Sigmoid colon (tissue), 4 donors: ENCODE measurements around the gene RGSL1.

Experiments used
- EP300 ChIP-seq, 4 donors: sonication (generic); formaldehyde crosslinking; IDR thresholded peaks; one replicate each; pipeline ENCODE4 v1.6.1; 2017; ENCODE audit warnings: antibody characterized with exemption in 4 of 4
- POLR2A ChIP-seq, 2 donors: fragments of 450-650 bp; IDR thresholded peaks; one replicate each; pipeline ENCODE4 v1.6.1; 2016; ENCODE audit warnings: antibody characterized with exemption in 2 of 2, mild to moderate bottlenecking in 2 of 2, moderate library complexity in 2 of 2
- POLR2AphosphoS5 ChIP-seq, 4 donors: sonication (generic); formaldehyde crosslinking; IDR thresholded peaks; one replicate each; pipeline ENCODE4 v1.6.1; 2017; ENCODE audit warnings: antibody characterized with exemption in 4 of 4
- TF ChIP-seq, protein P1 (sequence below), 4 experiments: fragments of 450-650 bp in 3 of 4; fragments of 200-600 bp in 1 of 4; IDR thresholded peaks; one replicate each; pipeline ENCODE4 v1.5.1; 2016 to 2019; ENCODE audit warnings: antibody characterized with exemption in 4 of 4, mild to moderate bottlenecking in 3 of 4, moderate library complexity in 2 of 4

DNA sequence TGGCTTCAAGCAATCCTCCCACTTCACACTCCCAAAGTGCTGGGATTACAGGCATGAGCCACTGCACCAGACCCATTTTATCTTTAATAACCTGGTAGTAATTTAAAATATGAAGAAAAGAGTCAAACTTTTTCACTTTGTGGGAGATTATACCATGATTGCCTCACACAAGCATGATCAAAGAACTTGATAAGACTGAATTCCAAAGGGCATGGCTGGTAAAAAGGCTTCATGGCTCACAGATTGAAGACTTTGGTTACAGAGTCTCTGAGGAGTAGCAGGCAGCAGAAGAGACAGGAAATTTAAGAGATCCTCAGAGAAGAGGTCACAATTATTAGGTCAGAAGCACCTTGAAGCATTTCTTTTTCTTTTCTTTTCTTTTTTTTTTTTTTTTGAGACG is 16.4 kb upstream of the RGSL1 start:
- TF ChIP-seq POLR2AphosphoS5 (IDR thresholded peaks at IDR 0.05) (no peak), POLR2A (IDR thresholded peaks at IDR 0.05) (no peak), EP300 (IDR thresholded peaks at IDR 0.05) (no peak)
- TF ChIP-seq, protein P1, sequence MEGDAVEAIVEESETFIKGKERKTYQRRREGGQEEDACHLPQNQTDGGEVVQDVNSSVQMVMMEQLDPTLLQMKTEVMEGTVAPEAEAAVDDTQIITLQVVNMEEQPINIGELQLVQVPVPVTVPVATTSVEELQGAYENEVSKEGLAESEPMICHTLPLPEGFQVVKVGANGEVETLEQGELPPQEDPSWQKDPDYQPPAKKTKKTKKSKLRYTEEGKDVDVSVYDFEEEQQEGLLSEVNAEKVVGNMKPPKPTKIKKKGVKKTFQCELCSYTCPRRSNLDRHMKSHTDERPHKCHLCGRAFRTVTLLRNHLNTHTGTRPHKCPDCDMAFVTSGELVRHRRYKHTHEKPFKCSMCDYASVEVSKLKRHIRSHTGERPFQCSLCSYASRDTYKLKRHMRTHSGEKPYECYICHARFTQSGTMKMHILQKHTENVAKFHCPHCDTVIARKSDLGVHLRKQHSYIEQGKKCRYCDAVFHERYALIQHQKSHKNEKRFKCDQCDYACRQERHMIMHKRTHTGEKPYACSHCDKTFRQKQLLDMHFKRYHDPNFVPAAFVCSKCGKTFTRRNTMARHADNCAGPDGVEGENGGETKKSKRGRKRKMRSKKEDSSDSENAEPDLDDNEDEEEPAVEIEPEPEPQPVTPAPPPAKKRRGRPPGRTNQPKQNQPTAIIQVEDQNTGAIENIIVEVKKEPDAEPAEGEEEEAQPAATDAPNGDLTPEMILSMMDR (IDR thresholded peaks at IDR 0.05): no peak
